Epithelial cell of proximal tubule (primary cell): ENCODE results near the gene IFT122. TPM values are rescaled to one million over a fixed set of nuclear protein-coding genes. Genes with fewer than 3 reads are reported as not detected.

Source experiments
- DNase-seq: peaks from one replicate; pipeline ENCODE4 v3.0.0-alpha.2; 2011; ENCODE audit warnings: low read depth
- H3K4me3 ChIP-seq: 2 replicates; pipeline ENCODE4 v1.5.1; 2011; ENCODE audit warnings: low read depth, mild to moderate bottlenecking, low read length
- total RNA-seq: library from RNA; depleted of rRNA; stranded (reverse); fragments of >200 nt; gene quantifications from 2 replicates; pipeline ENCODE4 v1.2.3, GENCODE V29; 2015
- TF ChIP-seq, protein P1 (sequence below): conservative IDR thresholded peaks from 2 replicates; pipeline ENCODE4 v1.5.1; 2012; ENCODE audit warnings: low read depth, mild to moderate bottlenecking, low read length

The IFT122 gene
- total RNA-seq, 1 donor from 2014 or later: 15.2 TPM

- H3K4me3 ChIP-seq: no peak overlapping the region
- DNase-seq: no peak
- TF ChIP-seq, protein P1, sequence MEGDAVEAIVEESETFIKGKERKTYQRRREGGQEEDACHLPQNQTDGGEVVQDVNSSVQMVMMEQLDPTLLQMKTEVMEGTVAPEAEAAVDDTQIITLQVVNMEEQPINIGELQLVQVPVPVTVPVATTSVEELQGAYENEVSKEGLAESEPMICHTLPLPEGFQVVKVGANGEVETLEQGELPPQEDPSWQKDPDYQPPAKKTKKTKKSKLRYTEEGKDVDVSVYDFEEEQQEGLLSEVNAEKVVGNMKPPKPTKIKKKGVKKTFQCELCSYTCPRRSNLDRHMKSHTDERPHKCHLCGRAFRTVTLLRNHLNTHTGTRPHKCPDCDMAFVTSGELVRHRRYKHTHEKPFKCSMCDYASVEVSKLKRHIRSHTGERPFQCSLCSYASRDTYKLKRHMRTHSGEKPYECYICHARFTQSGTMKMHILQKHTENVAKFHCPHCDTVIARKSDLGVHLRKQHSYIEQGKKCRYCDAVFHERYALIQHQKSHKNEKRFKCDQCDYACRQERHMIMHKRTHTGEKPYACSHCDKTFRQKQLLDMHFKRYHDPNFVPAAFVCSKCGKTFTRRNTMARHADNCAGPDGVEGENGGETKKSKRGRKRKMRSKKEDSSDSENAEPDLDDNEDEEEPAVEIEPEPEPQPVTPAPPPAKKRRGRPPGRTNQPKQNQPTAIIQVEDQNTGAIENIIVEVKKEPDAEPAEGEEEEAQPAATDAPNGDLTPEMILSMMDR: no peak
These were observed 61.6 kb downstream of the IFT122 start for GRCh38 chr3:129501630-129502029.

DNA sequence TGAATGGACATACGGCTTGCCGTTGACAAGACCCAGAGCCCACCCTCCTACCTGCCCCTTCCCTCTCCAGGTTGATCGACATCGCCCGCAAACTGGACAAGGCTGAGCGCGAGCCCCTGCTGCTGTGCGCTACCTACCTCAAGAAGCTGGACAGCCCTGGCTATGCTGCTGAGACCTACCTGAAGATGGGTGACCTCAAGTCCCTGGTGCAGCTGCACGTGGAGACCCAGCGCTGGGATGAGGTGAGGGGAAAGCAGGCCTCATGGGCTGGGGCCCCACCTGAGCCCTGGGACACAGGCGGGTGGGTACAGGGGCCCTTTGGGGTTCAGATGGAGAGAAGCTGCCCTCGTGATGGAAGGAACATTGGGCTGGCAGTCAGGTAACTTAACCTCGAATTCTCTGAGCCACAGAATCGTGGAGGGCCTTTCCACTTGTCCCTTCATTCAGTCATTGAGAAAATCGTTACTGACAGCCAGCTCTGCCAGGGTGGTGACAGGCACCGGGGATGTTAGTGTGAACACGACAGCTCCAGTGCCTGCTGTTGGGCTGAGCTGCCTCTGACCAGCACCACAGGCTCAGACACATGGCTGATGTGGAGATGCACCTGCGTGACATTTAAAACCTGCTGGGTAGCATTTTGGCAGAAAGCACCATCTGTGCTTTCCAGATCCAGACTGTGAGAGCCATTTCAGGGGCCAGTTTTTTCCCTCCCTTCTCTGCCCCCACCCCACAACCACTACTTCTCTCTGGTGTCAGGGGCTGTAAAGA is 62.8 kb downstream of the IFT122 start:
- no peak for DNase-seq
- no peak overlapping the region for H3K4me3 ChIP-seq
- TF ChIP-seq, protein P1: no peak

GRCh38 chr3:129503471-129504291 is 63.7 kb downstream of the IFT122 start:
- DNase-seq: no peak
- TF ChIP-seq, protein P1: no peak
- no peak overlapping the region for H3K4me3 ChIP-seq

DNA sequence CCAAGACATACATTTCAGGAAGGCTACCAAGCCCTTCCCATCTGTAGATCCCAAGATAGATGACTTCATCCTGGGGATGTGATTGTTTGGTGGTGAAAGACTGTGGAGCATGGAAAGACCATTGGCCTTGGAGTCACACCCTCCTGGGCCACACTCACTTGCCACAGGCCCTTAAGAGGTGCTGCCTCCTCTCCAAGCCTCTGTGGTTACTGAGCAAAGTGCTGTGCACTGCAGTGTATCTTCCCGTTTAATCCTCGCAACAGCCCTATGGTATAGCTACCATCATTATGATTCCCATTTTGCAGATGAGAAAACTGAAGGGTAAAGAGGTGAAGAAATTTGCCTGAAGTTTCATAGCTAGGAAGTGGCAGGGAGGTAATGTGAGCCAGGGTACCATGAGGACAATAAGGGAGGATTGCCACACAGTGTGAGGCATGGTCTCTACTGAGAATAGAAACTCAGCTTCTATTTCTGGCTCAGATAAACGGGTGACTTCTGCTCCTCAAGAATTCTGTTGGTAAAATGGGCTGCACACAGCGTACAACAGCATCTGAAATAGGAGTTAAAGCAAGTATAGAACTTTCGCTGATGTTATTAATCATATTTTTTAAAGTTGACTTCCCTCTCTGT is 64.6 kb downstream of the IFT122 start:
- no peak overlapping the region for H3K4me3 ChIP-seq
- TF ChIP-seq, protein P1: no peak
- DNase-seq: no peak

DNA sequence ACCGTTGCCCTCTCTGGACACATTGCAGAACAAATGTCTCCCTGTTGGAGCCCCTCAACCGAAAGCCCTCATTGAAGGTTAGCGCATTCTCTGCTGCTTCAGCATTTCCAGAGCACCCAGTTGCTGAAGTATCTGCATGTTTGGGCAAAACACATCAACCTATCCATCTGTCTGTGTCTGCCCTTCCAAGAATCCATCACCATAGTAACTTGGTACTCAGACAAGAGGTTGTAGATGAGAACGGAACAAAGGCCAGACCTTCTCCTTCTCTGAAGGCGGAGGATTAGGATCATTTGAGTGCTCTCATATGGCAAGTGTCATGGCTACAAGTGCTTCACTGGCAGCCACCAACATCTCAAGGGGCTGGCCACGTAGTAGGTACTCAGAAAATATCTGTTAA is 65.3 kb downstream of the IFT122 start:
- no peak for DNase-seq
- no peak overlapping the region for H3K4me3 ChIP-seq
- TF ChIP-seq, protein P1: no peak

GRCh38 chr3:129506231-129506742 is 66.3 kb downstream of the IFT122 start:
- TF ChIP-seq, protein P1: no peak
- DNase-seq: no peak

More at GRCh38 chr3:129506231-129506742, 66.3 kb downstream of the IFT122 start:
- H3K4me3 ChIP-seq: no peak overlapping the region
